Raji (cell line): ENCODE results near the gene ARID1B.

Experiments
- POLR2A ChIP-seq: IDR thresholded peaks from 2 replicates; pipeline ENCODE4 v1.6.1; 2011; ENCODE audit warnings: low read depth, low read length, control low read depth; ENCODE audit not compliant: insufficient read depth

The ARID1B gene

DNA sequence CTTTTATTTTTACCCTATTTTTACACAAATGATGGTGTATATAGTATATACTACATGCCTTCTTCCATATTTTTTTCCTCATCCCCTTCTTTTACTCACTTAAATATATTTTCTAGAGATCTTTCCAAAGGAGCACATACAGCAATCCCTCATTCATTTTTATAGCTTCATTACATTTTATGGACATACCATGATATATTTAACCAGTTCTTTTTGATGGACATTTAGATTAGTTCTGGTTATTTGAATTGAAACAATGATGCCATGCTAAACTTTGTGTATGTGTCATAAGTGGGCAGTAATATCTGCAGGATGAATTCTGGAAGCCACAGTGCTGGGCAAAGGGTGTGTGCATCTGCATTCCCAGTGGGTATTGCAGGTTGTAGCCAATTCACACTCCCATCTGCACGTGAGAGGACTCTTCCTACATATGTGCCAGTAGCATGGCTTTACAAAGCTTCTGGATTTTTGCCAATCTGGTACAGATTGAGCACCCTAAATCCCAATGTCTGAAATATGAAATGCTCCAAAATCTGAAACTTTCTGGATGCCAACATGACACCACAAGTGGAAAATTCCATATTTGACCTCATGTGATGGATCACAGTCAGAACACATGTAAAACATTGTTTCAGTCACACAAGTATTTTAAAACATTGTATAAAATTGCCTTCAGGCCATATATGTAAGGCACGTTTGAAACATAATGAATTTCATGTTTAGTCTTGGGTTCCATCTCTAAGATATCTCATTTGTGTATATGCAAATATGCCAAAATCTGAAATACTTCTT lies 127.2 kb downstream of the ARID1B start:
- no peak for TF ChIP-seq POLR2A

GRCh38 chr6:156905801-156906200 lies 128.6 kb downstream of the ARID1B start:
- TF ChIP-seq POLR2A, result no peak

DNA sequence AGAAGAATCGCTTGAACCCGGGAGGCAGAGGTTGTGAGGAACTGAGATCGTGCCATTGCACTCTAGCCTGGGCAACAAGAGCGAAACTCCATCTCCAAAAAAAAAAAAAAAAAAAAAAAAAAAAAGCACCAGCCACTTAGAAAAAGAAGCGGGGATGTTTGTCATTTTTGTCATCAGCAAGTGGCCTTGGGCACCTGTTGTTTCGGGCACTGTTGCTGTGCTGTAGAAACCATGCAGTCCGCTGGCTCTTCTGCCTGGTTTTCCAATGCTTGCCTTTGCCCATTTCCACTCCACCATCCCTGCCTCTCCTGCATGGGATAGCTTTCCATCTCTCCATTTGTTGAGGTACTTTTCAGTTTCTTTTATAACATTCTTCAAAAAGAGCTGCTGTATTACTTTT lies 129.3 kb downstream of the ARID1B start:
- TF ChIP-seq POLR2A, result no peak

- TF ChIP-seq POLR2A, result no peak
These were observed 132.2 kb downstream of the ARID1B start for GRCh38 chr6:156909212-156910010.

GRCh38 chr6:156910011-156910334 lies 132.8 kb downstream of the ARID1B start:
- no peak for TF ChIP-seq POLR2A

DNA sequence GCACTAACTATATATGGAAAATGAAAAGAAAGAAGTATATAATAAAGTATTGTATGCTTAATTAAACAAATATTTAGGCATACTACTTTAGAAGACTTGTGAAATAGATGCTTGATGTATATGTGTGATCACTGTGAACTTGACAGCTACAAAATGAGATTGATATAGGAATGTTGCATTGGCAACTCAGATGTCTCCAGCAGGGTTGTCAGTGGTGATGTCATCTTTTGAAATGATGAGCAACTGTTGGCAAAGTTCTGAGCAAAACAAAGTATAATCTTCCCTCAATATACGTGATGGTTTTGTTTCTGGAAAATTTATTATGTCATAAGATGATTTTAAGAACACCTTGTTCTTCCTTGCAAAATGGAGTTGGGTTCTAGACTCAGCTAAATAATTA lies 133.8 kb downstream of the ARID1B start:
- no peak for TF ChIP-seq POLR2A

GRCh38 chr6:156911581-156911980 lies 134.4 kb downstream of the ARID1B start:
- no peak for TF ChIP-seq POLR2A

- no peak for TF ChIP-seq POLR2A
These were observed 135.3 kb downstream of the ARID1B start for GRCh38 chr6:156912431-156912830.

GRCh38 chr6:156914181-156914580 lies 137.0 kb downstream of the ARID1B start:
- no peak for TF ChIP-seq POLR2A

DNA sequence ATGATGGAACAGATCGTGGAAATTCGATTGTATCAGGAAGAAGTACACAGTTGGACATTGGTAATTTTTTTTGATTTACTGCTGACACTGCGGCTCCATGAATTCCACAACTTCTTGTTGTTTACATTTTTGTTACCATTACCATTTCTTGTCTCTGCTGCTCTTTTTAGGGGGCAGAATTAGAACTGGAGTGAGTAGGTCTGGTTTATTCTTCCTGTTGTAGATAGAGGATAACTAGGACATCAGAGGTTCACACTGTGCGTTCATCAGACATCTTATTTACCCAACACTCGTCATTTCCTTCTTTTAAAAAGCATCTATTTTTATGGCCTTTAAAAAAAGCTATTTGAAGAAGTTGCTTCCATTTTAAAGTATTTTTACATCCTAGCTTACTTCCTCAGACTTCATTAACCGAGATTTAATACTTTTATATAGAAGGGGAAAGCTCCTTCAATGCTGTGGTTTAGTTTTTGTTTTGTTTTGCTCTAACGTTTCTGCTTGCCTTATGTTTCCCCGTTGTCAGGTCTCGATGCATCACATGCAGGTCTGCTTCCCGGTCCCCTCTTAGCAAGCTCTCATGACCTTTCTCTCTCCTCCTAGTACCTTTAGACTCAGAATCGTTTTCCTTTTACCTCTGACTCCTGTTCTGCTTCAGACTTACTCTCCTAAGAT lies 139.1 kb downstream of the ARID1B start:
- no peak for TF ChIP-seq POLR2A

DNA sequence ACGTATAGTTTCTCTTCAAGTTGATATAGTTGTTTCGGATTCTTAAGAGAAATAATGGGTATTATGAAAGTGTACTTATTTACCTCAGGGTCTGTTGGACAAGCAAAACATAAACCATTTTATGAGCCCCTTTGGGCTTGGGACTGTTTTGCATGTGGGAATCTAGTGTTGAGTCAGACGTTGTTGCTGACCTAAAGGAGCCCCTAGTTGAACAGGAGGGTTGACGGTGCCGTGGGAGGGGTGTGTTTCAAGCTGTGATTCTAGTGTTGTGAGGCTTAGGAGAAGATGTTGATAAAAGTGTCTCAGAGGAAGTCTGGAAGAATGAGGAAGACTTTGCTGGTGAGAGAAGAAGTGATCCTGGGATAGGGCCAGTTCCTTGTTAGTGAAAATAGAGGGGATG lies 140.0 kb downstream of the ARID1B start:
- TF ChIP-seq POLR2A, result no peak

DNA sequence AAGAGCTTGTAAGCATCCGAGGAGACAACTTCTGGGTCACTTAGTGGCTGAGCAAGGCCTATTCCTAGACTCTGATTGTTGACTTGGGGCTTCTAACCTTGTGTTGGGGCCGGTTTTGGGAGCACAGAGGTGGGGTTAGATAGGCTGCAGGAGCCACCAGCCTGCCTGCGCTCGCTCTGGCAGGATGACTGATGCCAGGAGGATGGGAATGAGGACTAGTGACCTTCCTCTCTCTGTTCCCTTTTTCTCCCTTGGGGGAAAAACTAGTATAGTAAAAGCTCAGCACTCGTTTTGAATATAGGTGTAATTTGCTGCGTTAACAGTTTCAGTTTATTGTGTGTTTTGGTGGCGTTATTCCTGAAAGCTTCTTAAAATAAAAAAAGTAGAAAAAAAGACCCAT lies 141.5 kb downstream of the ARID1B start:
- no peak for TF ChIP-seq POLR2A

- TF ChIP-seq POLR2A, result no peak
These were observed 142.2 kb downstream of the ARID1B start for GRCh38 chr6:156919370-156919769.

DNA sequence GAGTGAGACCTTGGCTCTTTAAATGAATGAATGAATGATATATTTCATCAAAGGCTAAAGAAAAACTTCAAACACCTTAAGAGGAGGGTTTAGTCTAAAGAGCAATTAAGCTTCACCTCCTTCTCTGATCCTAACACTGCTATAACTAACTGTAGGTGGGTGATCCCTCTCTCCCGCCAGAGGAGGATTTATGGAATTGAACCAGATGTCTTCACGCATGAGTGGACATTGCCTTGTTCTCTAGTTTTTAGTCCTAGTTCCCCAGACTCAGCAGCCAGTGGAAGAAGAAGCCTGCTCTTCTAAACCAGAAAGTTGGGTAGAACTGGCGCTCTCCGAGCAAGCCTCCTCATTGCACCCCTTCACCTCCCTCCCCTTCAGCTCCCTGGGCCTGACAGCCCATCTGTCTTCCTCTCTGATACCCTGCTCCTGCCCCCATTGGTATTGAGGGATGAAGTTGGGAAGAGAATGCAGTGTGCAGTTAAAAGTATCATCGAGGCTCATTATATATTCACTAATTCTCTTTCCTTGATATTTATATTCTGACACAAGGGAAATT lies 142.7 kb downstream of the ARID1B start:
- TF ChIP-seq POLR2A, result no peak

- TF ChIP-seq POLR2A, result no peak
These were observed 147.1 kb downstream of the ARID1B start for GRCh38 chr6:156924246-156924645.

DNA sequence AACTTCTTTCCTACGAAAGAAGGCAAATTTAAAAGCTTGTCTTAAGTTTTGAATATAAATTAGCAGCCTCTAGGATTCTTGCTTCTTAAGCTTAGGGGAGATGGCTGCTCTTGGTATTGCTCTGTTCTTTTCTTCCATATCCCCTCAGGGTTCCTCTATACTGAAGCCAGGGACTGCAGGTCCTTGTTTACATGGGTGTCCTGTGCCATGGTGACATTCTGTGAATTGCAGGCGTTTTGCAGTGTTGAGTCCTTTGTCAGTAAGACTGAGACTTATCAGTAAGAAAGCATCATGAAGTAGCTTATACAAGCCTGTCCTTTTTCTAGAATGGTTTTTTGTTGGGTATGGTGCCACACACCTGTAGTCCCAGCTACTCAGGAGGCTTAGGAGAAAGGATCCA lies 147.8 kb downstream of the ARID1B start:
- no peak for TF ChIP-seq POLR2A
